Urinary bladder (tissue), 4 donors: ENCODE measurements around the gene JDP2. TPM values are rescaled to one million over a fixed set of nuclear protein-coding genes. Genes with fewer than 3 reads are reported as not detected.
"Not testable (repeated sequence)": the region's sequence is repeated elsewhere in the genome, so short reads cannot be mapped to it uniquely, and the experiment has no call there.

Experiments
- DNase-seq: peaks from one replicate; pipeline ENCODE4 v3.0.0-alpha.2; 2015; ENCODE audit errors: extremely low spot score
- H3K27ac ChIP-seq: one replicate; pipeline ENCODE4 v1.5.1; 2013; ENCODE audit warnings: low read depth, mild to moderate bottlenecking, moderate library complexity
- H3K36me3 ChIP-seq: one replicate; pipeline ENCODE4 v1.6.1; 2013; ENCODE audit warnings: mild to moderate bottlenecking, moderate library complexity; ENCODE audit not compliant: insufficient read depth
- H3K4me1 ChIP-seq: one replicate; pipeline ENCODE4 v1.6.1; 2013; ENCODE audit warnings: mild to moderate bottlenecking, moderate library complexity; ENCODE audit not compliant: insufficient read depth
- H3K4me3 ChIP-seq: one replicate; pipeline ENCODE4 v1.5.1; 2013; ENCODE audit warnings: low read depth, low read length
- WGBS: extraction: QIAGEN DNeasy Blood & Tissue Kit; methylation state at CpG from one replicate; pipeline ENCODE4 v1.1.7; 2013; 5-methylcytosine and 5-hydroxymethylcytosine counted together
- polyA plus RNA-seq: library from polyadenylated mRNA; stranded (reverse); fragments of 200-250 nt; gene quantifications from one replicate; pipeline ENCODE4 v1.2.3, GENCODE V29; 2013
- total RNA-seq: library from RNA; depleted of rRNA; stranded (reverse); fragments of >200 nt; gene quantifications from one replicate; pipeline ENCODE4 v1.2.3, GENCODE V29; 2014
- donor health status: healthy with polysubstance abuse.
- donor health status: healthy.

Gene JDP2
- total and polyA plus RNA-seq, 2 donors = 24.6 to 39.3 TPM

- Histone ChIP-seq H3K36me3 (no peaks in the 10 kb centered on the region), H3K4me3 (no peak overlapping the region), H3K27ac (no peak overlapping the region), H3K4me1 (no peaks in the 10 kb centered on the region)
- no peak for DNase-seq
- 59% methylated on average over 12 of the region's 12 CpGs for WGBS
Measured at GRCh38 chr14:75459099-75459741, 31.4 kb downstream of the JDP2 start.

- DNase-seq = no peak
- no peak overlapping the region for H3K27ac ChIP-seq
Measured at GRCh38 chr14:75459791-75460190, 32.0 kb downstream of the JDP2 start.

GRCh38 chr14:75460394-75460793 lies 32.6 kb downstream of the JDP2 start:
- Histone ChIP-seq H3K4me3 (no peak overlapping the region), H3K4me1 (no peaks in the 10 kb centered on the region), H3K27ac (no peak overlapping the region), H3K36me3 (no peaks in the 10 kb centered on the region)
- 88% methylated on average over 6 of the region's 6 CpGs for WGBS
- no peak for DNase-seq

More at GRCh38 chr14:75459791-75460190, 32.0 kb downstream of the JDP2 start:
- Histone ChIP-seq H3K4me3 (no peak overlapping the region), H3K4me1 (no peaks in the 10 kb centered on the region), H3K36me3 (no peaks in the 10 kb centered on the region)
- 78% methylated on average over 1 of the region's 1 CpG for WGBS

GRCh38 chr14:75461303-75461702 lies 33.5 kb downstream of the JDP2 start:
- WGBS = 95% methylated on average over 12 of the region's 12 CpGs
- no peak for DNase-seq
- H3K4me3 ChIP-seq = no peak overlapping the region
- no peaks in the 10 kb centered on the region for H3K36me3 ChIP-seq
- H3K4me1 ChIP-seq = no peaks in the 10 kb centered on the region
- no peak overlapping the region for H3K27ac ChIP-seq

GRCh38 chr14:75461755-75462349 lies 34.0 kb downstream of the JDP2 start:
- H3K27ac ChIP-seq = no peak overlapping the region
- no peak for DNase-seq
- no peaks in the 10 kb centered on the region for H3K4me1 ChIP-seq
- no peak overlapping the region for H3K4me3 ChIP-seq
- no peaks in the 10 kb centered on the region for H3K36me3 ChIP-seq
- WGBS = 80% methylated on average over 2 of the region's 2 CpGs

- no peaks in the 10 kb centered on the region for H3K4me1 ChIP-seq
- H3K4me3 ChIP-seq = no peak overlapping the region
- 84% methylated on average over 6 of the region's 6 CpGs for WGBS
- no peaks in the 10 kb centered on the region for H3K36me3 ChIP-seq
- DNase-seq = no peak
- no peak overlapping the region for H3K27ac ChIP-seq
Measured at GRCh38 chr14:75464626-75465025, 36.8 kb downstream of the JDP2 start.

GRCh38 chr14:75467763-75468162 lies 39.9 kb downstream of the JDP2 start:
- H3K4me1 ChIP-seq = no peaks in the 10 kb centered on the region
- H3K36me3 ChIP-seq = peaks cover 4% of the 10 kb centered on the region
- no peak overlapping the region for H3K4me3 ChIP-seq
- WGBS = 93% methylated on average over 11 of the region's 11 CpGs
- H3K27ac ChIP-seq = no peak overlapping the region
- DNase-seq = no peak

GRCh38 chr14:75469164-75469563 lies 41.3 kb downstream of the JDP2 start:
- Histone ChIP-seq H3K4me1 (no peaks in the 10 kb centered on the region), H3K36me3 (peaks cover 4% of the 10 kb centered on the region), H3K27ac (no peak overlapping the region), H3K4me3 (no peak overlapping the region)
- 89% methylated on average over 16 of the region's 16 CpGs for WGBS
- no peak for DNase-seq

GRCh38 chr14:75469606-75470237 lies 41.9 kb downstream of the JDP2 start:
- Histone ChIP-seq H3K36me3 (peaks cover 4% of the 10 kb centered on the region), H3K27ac (no peak overlapping the region), H3K4me3 (no peak overlapping the region), H3K4me1 (no peaks in the 10 kb centered on the region)
- DNase-seq = no peak
- WGBS = 77% methylated on average over 25 of the region's 25 CpGs

- WGBS = 83% methylated on average over 12 of the region's 12 CpGs
- Histone ChIP-seq H3K36me3 (peaks cover 4% of the 10 kb centered on the region), H3K27ac (no peak overlapping the region), H3K4me1 (no peaks in the 10 kb centered on the region), H3K4me3 (no peak overlapping the region)
- DNase-seq = no peak
Measured at GRCh38 chr14:75470238-75470797, 42.5 kb downstream of the JDP2 start.

GRCh38 chr14:75471059-75471458 lies 43.2 kb downstream of the JDP2 start:
- H3K4me1 ChIP-seq = no peaks in the 10 kb centered on the region
- no peak overlapping the region for H3K27ac ChIP-seq
- 93% methylated on average over 5 of the region's 5 CpGs for WGBS
- DNase-seq = no peak
- peaks cover 4% of the 10 kb centered on the region for H3K36me3 ChIP-seq
- no peak overlapping the region for H3K4me3 ChIP-seq

- H3K4me3 ChIP-seq, H3K4me1 ChIP-seq, DNase-seq, H3K36me3 ChIP-seq, H3K27ac ChIP-seq: not testable (repeated sequence)
- WGBS = 78% methylated on average over 6 of the region's 6 CpGs
Measured at GRCh38 chr14:75474127-75474526, 46.3 kb downstream of the JDP2 start.

- Histone ChIP-seq H3K27ac (no peak overlapping the region), H3K4me3 (no peak overlapping the region), H3K4me1 (no peaks in the 10 kb centered on the region), H3K36me3 (no peaks in the 10 kb centered on the region)
- DNase-seq = no peak
- 57% methylated on average over 11 of the region's 11 CpGs for WGBS
Measured at GRCh38 chr14:75476274-75476995, 48.6 kb downstream of the JDP2 start.
